ENCODE results near the gene APOBEC3G. TPM values are rescaled to one million over a fixed set of nuclear protein-coding genes. Genes with fewer than 3 reads are reported as not detected.

Gene APOBEC3G
- total and polyA plus RNA-seq, 2 of the 13 experiments (the other 11 are each of a cell fraction or from before 2014, with no cell fraction given), result 3.2 to 4.1 TPM

GRCh38 chr22:39133871-39134270 is 56.8 kb downstream of the APOBEC3G start:
- Histone ChIP-seq H2AFZ (ENCODE audit: low read length) (no peak overlapping the region), H3K4me2 (ENCODE audit: low read depth, low read length) (no peak overlapping the region), H3K27ac (ENCODE audit: extremely low read length, insufficient read depth, low read length) (no peak overlapping the region), H3K79me2 (ENCODE audit: insufficient read depth, low read length) (no peaks in the 10 kb centered on the region), H3K36me3 (replicated peaks in 1 of 2; ENCODE audit: control insufficient read depth in 1 of 2, insufficient read depth in 2 of 2, low read length in 2 of 2) (no peaks in the 10 kb centered on the region), H3K27me3 (ENCODE audit: control insufficient read depth in 1 of 2, insufficient read depth in 2 of 2, low read length in 2 of 2) (no peaks in the 10 kb centered on the region), H4K20me1 (ENCODE audit: insufficient read depth, low read length) (no peaks in the 10 kb centered on the region), H3K4me3 (replicated peaks in 1 of 3; ENCODE audit: insufficient read depth in 1 of 3, low read depth in 2 of 3, low read length in 3 of 3) (no peak overlapping the region), H3K4me1 (ENCODE audit: insufficient read depth, low read length) (peaks cover 47% of the 10 kb centered on the region), H3K9me3 (ENCODE audit: low read length) (no peaks in the 10 kb centered on the region), H3K9ac (ENCODE audit: insufficient read depth, low read depth, low read length) (no peak overlapping the region)
- BruUV-seq (replicated peaks), result no TSS peak
- no peak for ATAC-seq
- 93% methylated on average over 9 of the region's 17 CpGs for WGBS (ENCODE audit: low lambda C conversion rate)
- intact Hi-C loops (cut with micrococcal nuclease; ENCODE audit: unreplicated experiment) (no loop called here), in situ Hi-C loops (cut with HindIII; ENCODE audit: extremely low pct_ligation_motif_present, low pct_unique_long_range_greater_than_20kb) (no loop called here)
- DNase-seq (ENCODE audit: low spot score), result no peak
- no peak for FAIRE-seq
- CTCF ChIA-PET (ENCODE audit: low intra/inter-chr PET ratio, low total read pairs), result no interaction called here
- POLR2A ChIA-PET, result no interaction called here
- TF ChIP-seq MIER2 (CRISPR knock-in tag; IDR thresholded peaks at IDR 0.05) (no peak), ZMYM2 (CRISPR knock-in tag; IDR thresholded peaks at IDR 0.05) (no peak), PHF5A (CRISPR knock-in tag; IDR thresholded peaks at IDR 0.05; ENCODE audit: low read depth, unreplicated experiment) (no peak)

GRCh38 chr22:39134366-39135091 is 57.5 kb downstream of the APOBEC3G start:
- Histone ChIP-seq H3K27ac (ENCODE audit: extremely low read length, insufficient read depth, low read length) (no peak overlapping the region), H3K36me3 (replicated peaks in 1 of 2; ENCODE audit: control insufficient read depth in 1 of 2, insufficient read depth in 2 of 2, low read length in 2 of 2) (no peaks in the 10 kb centered on the region), H3K4me3 (replicated peaks in 1 of 3; ENCODE audit: insufficient read depth in 1 of 3, low read depth in 2 of 3, low read length in 3 of 3) (no peak overlapping the region), H3K79me2 (ENCODE audit: insufficient read depth, low read length) (no peaks in the 10 kb centered on the region), H2AFZ (ENCODE audit: low read length) (no peak overlapping the region), H3K9ac (ENCODE audit: insufficient read depth, low read depth, low read length) (no peak overlapping the region), H3K27me3 (ENCODE audit: control insufficient read depth in 1 of 2, insufficient read depth in 2 of 2, low read length in 2 of 2) (no peaks in the 10 kb centered on the region), H4K20me1 (ENCODE audit: insufficient read depth, low read length) (no peaks in the 10 kb centered on the region), H3K4me1 (ENCODE audit: insufficient read depth, low read length) (peaks cover 44% of the 10 kb centered on the region), H3K9me3 (ENCODE audit: low read length) (no peaks in the 10 kb centered on the region), H3K4me2 (ENCODE audit: low read depth, low read length) (no peak overlapping the region)
- no TSS peak for BruUV-seq (replicated peaks)
- POLR2A ChIA-PET, result interaction anchor here (1.0 kb wide), 2 partner anchors 17 to 176 kb away, joined by 3 to 4 read pairs; partner anchors contain the start of gene CBX7
- no peak for TF ChIP-seq ZNF543 (CRISPR knock-in tag; IDR thresholded peaks at IDR 0.05)
- TF ChIP-seq ZSCAN30 (CRISPR knock-in tag; IDR thresholded peaks at IDR 0.05), result no peak
- TF ChIP-seq SPEN (CRISPR knock-in tag; IDR thresholded peaks at IDR 0.05; ENCODE audit: low read depth), result no peak
- WGBS (ENCODE audit: low lambda C conversion rate), result 59% methylated on average over 13 of the region's 35 CpGs
- CTCF ChIA-PET (ENCODE audit: low intra/inter-chr PET ratio, low total read pairs), result no interaction called here
- no peak for DNase-seq (ENCODE audit: low spot score)
- no peak for ATAC-seq
- FAIRE-seq, result no peak
- intact Hi-C loops (cut with micrococcal nuclease; ENCODE audit: unreplicated experiment), result no loop called here
- in situ Hi-C loops (cut with HindIII; ENCODE audit: extremely low pct_ligation_motif_present, low pct_unique_long_range_greater_than_20kb), result no loop called here

Measured in HepG2 (cell line).